Effector CD4-positive, alpha-beta T cell (primary cell): ENCODE data around the gene ATP5F1C.

Source experiments
- DNase-seq: peaks from one replicate; pipeline ENCODE4 v3.0.0-alpha.2; 2020

Gene ATP5F1C

DNA sequence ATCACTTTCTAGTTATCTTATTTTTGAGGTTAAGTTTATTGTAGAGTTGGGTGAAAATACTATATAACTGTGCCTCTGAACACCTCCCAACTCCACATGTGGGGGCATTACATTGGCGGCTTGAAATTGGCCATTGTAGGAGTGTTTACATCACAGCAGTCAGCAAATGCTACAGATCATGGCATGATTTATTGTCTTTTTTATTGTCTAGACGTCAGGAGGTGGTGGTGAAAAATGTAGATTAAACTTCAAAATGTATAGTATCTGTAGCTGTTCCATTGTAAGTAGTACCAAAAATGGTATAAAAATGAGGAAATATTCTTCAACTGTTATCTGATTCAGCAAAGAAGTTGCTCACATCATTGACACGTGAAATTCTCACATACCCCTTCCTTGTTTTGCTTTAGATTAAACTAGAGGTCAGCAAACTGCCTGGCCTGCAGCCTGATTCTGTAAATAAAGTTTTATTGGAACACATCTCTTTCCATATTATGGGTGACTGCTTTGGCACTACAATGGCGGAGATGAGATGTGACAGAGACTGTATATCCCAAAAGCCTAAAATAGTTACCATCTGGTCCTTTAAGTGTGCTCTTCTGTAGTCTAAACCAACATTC, 65.4 kb downstream of the ATP5F1C start:
- no peak for DNase-seq

DNA sequence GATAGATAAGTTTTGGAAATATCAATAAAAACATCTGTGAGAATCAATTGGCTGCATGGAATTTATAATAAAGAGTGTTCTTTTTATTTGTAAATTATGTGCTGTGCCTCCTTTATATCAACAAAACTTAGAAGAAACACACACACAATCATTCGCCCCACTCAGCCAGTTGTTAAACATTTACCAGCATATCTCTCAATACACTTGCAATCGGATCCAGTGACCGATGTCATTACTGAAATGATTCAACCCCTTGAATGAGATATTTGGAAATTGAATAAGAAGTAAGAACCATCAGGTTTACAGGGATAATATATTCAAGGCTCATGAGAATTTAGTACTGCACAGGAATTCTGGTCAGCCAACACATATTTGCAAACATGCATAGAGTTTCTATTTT, 65.9 kb downstream of the ATP5F1C start:
- DNase-seq: no peak

DNA sequence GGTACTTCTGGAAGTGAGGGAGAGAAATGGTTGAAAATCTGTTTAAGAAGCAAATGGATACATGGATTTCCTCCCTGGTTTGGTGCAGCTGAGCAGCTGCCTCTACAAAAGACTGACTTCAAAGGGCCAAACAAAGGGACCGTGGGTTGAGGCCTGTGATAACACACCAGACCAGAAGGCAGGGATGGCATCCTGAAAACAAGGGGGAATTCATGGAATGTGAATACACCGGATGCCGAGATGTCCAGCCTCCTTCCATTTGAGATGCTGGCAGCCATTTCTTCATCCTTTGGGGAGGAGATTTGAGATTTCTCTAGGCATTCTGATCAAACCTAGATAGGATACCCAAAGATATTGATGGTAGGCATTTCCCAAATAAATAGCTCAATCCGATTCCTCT, 67.2 kb downstream of the ATP5F1C start:
- DNase-seq: no peak

DNA sequence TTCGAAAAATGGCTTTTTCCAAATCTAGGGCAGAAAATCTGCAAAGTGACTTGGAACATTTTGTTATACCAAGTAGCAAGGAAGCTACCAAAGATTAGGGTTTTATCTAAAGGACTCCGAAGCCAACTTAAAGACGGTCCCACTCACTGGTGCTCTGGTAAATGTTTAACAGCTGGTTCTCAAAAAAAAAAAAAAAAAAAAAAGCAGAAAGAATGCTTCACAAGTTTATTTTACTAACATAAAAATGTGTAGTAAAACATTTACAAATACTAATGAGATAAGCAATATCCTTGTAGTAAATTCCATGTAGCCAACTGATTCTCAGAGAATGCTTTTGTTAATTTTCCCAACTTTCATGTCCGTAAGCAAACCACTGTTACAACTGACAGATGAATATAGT, 68.7 kb downstream of the ATP5F1C start:
- DNase-seq: no peak

DNA sequence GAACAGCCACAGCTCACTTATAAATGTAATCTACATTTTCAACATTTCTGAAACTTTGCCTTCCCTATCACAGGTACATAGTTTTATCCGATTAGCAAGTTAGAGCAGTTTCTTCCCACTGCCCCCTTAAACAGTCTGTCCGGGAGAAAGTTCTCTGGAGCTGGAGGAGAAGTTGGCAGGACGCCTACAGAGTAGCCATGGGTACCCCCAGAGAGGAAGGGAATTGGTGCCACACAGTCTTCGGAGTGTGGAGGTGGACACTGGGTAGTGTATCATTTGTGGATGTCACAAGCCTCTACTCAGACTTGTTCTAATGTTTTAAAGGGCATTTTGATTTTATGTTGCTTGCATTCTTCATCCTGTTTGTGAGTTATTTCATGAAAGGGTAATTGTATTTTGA, 69.3 kb downstream of the ATP5F1C start:
- DNase-seq: no peak
